K562 (cell line): ENCODE data around the gene ZBTB7A. TPM values are rescaled to one million over a fixed set of nuclear protein-coding genes. Genes with fewer than 3 reads are reported as not detected.

Experiments used
- EGR1 ChIP-seq: fragments of 450-650 bp; conservative IDR thresholded peaks from 2 replicates; pipeline ENCODE4 v1.6.1; 2017; ENCODE audit warnings: mild to moderate bottlenecking
- ZFX ChIP-seq: sonication (generic); formaldehyde crosslinking; IDR thresholded peaks from 2 replicates; pipeline ENCODE4 v1.8.0; 2022; ENCODE audit warnings: mild to moderate bottlenecking, missing genetic modification reagents, moderate library complexity
- ZNF77 ChIP-seq: fragments of 250-450 bp; sonication (Bioruptor Pico); IDR thresholded peaks from 2 replicates; pipeline ENCODE4 v1.5.0; 2020
- polyA plus RNA-seq, 8 experiments: library from polyadenylated mRNA; depleted of rRNA in 4 of 8; stranded (reverse) in 5 of 8; unstranded in 3 of 8; fragments of >200 nt; fragmentation: Nextera tagmentation in 2 of 8; fragmentation: Illumina TruSeq in 1 of 8; extraction: Ambion mirVana in 2 of 8; extraction: Trizol in 1 of 8; gene quantifications; 2 replicates each; pipeline versions ENCODE4 v1.2.1 to v1.2.3, GENCODE V29; 2011 to 2014; ENCODE audit warnings: inconsistent platforms in 1 of 8, missing spikeins in 1 of 8
- total RNA-seq, 7 experiments: library from RNA; depleted of rRNA in 6 of 7; stranded (reverse); fragments of >200 nt in 6 of 7; fragmentation: Illumina TruSeq in 2 of 7; extraction: Trizol in 2 of 7; gene quantifications; 2 replicates each; pipeline versions ENCODE4 v1.2.1 to v1.2.3, GENCODE V29; 2011 to 2021; ENCODE audit warnings: low replicate concordance in 1 of 7
- TF ChIP-seq, protein P1 (sequence below), 2 experiments: IDR thresholded peaks; 2 replicates each; pipeline ENCODE4 v1.6.1; 2011; ENCODE audit warnings: borderline replicate concordance in 1 of 2, control low read depth in 1 of 2, low read depth in 1 of 2, low read length in 1 of 2, mild to moderate bottlenecking in 1 of 2, mixed read lengths in 1 of 2, moderate library complexity in 1 of 2; ENCODE audit not compliant: insufficient read depth in 1 of 2, insufficient read length in 1 of 2, poor library complexity in 1 of 2, severe bottlenecking in 1 of 2; ENCODE audit errors: extremely low read depth in 1 of 2
- TF ChIP-seq, protein P2 (sequence below), 2 experiments: fragments of 450-650 bp in 1 of 2; sonication (generic) in 1 of 2; formaldehyde crosslinking in 1 of 2; IDR thresholded peaks; 2 replicates each; pipeline versions ENCODE4 v1.7.1 to v1.9.0; 2016 to 2022; ENCODE audit warnings: inconsistent platforms in 1 of 2, mild to moderate bottlenecking in 1 of 2, missing genetic modification reagents in 1 of 2
- TF ChIP-seq, protein P3 (sequence below): fragments of 450-650 bp; IDR thresholded peaks from 2 replicates; pipeline ENCODE4 v1.6.1; 2017; ENCODE audit warnings: antibody characterized with exemption, mild to moderate bottlenecking
- TF ChIP-seq, protein P4 (sequence below): sonication (generic); formaldehyde crosslinking; IDR thresholded peaks from 2 replicates; pipeline ENCODE4 v1.9.0; 2022; ENCODE audit warnings: mild to moderate bottlenecking, missing genetic modification reagents

The ZBTB7A gene
- total and polyA plus RNA-seq, 9 of the 15 experiments (the other 6 are each of a cell fraction or from before 2014, with no cell fraction given), result 0.11 to 34.0 (median 4.6) TPM

DNA sequence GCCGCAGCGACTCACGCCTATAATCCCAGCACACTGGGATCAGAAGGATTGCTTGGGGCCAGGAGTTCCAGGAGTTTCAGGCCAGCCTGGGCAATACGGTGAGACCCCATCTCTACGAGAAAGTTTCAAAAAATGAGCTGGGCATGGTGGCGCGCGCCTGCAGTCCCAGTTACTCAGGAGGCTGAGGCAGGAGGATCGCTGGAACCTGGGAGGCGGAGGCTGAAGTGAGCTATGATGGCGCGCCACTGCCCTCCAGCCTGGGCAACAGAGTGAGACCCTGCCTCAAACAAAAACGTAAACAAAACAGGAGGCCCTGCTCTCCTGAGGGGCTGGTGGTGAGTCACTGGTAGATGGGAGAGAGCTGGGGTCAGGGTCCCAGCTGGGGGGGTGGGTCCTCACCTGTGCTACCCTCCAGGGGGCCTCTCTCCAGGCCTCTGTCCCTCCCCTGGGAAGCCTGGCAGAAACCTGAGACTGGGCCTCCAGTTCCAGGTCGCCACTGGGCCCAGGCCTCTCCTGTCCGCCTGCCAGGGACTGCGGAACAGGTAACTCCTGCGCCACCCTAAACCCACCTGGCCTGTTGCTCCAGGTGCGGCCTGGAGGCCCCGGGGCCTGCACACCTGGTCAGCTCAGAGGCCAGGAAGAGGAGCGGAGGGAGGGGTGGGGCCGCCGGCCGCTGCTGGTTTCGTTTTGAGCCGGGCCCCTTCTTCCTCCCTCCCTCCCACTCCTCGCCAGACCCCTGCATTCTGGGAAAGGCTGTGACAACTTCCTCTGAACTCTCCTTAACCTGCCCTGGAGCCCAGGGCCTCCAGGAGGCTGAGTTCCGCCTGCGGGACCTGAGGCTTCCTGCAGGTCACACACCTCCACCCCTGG, 17.2 kb upstream of the ZBTB7A start (continued):
- TF ChIP-seq, protein P1, sequence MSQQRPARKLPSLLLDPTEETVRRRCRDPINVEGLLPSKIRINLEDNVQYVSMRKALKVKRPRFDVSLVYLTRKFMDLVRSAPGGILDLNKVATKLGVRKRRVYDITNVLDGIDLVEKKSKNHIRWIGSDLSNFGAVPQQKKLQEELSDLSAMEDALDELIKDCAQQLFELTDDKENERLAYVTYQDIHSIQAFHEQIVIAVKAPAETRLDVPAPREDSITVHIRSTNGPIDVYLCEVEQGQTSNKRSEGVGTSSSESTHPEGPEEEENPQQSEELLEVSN (IDR thresholded peaks at IDR 0.05; ENCODE audit: borderline replicate concordance in 1 of 2, extremely low read depth in 1 of 2, insufficient read depth in 1 of 2, insufficient read length in 1 of 2, low read depth in 1 of 2, low read length in 1 of 2, poor library complexity in 1 of 2, severe bottlenecking in 1 of 2), result peak in 1 of 2 experiments; percentile 22
- TF ChIP-seq ZFX, result peak; percentile 71
- TF ChIP-seq EGR1, result peak; percentile 19; the same call in 1 of the 2 replicates
- TF ChIP-seq, protein P2, sequence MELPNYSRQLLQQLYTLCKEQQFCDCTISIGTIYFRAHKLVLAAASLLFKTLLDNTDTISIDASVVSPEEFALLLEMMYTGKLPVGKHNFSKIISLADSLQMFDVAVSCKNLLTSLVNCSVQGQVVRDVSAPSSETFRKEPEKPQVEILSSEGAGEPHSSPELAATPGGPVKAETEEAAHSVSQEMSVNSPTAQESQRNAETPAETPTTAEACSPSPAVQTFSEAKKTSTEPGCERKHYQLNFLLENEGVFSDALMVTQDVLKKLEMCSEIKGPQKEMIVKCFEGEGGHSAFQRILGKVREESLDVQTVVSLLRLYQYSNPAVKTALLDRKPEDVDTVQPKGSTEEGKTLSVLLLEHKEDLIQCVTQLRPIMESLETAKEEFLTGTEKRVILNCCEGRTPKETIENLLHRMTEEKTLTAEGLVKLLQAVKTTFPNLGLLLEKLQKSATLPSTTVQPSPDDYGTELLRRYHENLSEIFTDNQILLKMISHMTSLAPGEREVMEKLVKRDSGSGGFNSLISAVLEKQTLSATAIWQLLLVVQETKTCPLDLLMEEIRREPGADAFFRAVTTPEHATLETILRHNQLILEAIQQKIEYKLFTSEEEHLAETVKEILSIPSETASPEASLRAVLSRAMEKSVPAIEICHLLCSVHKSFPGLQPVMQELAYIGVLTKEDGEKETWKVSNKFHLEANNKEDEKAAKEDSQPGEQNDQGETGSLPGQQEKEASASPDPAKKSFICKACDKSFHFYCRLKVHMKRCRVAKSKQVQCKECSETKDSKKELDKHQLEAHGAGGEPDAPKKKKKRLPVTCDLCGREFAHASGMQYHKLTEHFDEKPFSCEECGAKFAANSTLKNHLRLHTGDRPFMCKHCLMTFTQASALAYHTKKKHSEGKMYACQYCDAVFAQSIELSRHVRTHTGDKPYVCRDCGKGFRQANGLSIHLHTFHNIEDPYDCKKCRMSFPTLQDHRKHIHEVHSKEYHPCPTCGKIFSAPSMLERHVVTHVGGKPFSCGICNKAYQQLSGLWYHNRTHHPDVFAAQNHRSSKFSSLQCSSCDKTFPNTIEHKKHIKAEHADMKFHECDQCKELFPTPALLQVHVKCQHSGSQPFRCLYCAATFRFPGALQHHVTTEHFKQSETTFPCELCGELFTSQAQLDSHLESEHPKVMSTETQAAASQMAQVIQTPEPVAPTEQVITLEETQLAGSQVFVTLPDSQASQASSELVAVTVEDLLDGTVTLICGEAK (IDR thresholded peaks at IDR 0.05), result 0 out of 2 replicates have a peak, but pooled peaks have one; percentile 48
- TF ChIP-seq, protein P2 (CRISPR knock-in tag; IDR thresholded peaks at IDR 0.05), result no peak
- TF ChIP-seq, protein P3, sequence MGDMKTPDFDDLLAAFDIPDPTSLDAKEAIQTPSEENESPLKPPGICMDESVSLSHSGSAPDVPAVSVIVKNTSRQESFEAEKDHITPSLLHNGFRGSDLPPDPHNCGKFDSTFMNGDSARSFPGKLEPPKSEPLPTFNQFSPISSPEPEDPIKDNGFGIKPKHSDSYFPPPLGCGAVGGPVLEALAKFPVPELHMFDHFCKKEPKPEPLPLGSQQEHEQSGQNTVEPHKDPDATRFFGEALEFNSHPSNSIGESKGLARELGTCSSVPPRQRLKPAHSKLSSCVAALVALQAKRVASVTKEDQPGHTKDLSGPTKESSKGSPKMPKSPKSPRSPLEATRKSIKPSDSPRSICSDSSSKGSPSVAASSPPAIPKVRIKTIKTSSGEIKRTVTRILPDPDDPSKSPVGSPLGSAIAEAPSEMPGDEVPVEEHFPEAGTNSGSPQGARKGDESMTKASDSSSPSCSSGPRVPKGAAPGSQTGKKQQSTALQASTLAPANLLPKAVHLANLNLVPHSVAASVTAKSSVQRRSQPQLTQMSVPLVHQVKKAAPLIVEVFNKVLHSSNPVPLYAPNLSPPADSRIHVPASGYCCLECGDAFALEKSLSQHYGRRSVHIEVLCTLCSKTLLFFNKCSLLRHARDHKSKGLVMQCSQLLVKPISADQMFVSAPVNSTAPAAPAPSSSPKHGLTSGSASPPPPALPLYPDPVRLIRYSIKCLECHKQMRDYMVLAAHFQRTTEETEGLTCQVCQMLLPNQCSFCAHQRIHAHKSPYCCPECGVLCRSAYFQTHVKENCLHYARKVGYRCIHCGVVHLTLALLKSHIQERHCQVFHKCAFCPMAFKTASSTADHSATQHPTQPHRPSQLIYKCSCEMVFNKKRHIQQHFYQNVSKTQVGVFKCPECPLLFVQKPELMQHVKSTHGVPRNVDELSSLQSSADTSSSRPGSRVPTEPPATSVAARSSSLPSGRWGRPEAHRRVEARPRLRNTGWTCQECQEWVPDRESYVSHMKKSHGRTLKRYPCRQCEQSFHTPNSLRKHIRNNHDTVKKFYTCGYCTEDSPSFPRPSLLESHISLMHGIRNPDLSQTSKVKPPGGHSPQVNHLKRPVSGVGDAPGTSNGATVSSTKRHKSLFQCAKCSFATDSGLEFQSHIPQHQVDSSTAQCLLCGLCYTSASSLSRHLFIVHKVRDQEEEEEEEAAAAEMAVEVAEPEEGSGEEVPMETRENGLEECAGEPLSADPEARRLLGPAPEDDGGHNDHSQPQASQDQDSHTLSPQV, result 0 out of 2 replicates have a peak, but pooled peaks have one; percentile 30
- TF ChIP-seq ZNF77 (CRISPR knock-in tag), result no peak
- TF ChIP-seq, protein P4, sequence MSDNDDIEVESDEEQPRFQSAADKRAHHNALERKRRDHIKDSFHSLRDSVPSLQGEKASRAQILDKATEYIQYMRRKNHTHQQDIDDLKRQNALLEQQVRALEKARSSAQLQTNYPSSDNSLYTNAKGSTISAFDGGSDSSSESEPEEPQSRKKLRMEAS (CRISPR knock-in tag), result peak; percentile 77
